ENCODE data around the gene HIPK2. TPM values are rescaled to one million over a fixed set of nuclear protein-coding genes. Genes with fewer than 3 reads are reported as not detected.

HIPK2 gene
- total and polyA plus RNA-seq, 10 of the 15 experiments (the other 5 are each of a cell fraction or from before 2014, with no cell fraction given), result 1.7 to 39.0 (median 9.4) TPM

DNA sequence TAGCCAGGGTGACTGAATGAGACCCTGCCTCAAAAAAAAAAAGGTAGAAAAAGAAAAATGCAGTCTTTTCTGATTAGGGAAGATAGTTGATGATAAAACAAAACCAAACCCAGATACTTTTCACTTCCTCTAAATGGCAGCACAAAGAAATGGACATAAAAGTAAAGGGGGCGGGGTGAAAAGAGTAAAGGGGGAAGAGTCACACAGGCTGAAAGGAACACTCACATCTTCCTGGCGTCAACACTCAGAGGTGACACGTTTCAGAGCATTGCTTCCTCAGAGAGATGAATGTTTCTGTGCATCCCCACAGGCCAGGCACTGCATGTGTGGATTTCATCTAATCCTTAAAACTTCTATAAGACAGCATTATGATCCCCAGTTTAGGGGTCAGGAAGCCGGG, 81.2 kb downstream of the HIPK2 start (continued):
- TF ChIP-seq, protein P1, sequence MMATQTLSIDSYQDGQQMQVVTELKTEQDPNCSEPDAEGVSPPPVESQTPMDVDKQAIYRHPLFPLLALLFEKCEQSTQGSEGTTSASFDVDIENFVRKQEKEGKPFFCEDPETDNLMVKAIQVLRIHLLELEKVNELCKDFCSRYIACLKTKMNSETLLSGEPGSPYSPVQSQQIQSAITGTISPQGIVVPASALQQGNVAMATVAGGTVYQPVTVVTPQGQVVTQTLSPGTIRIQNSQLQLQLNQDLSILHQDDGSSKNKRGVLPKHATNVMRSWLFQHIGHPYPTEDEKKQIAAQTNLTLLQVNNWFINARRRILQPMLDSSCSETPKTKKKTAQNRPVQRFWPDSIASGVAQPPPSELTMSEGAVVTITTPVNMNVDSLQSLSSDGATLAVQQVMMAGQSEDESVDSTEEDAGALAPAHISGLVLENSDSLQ (IDR thresholded peaks at IDR 0.05), result 0 out of 2 replicates have a peak, but pooled peaks have one; percentile 23
- TF ChIP-seq IRF4 (IDR thresholded peaks at IDR 0.05; ENCODE audit: low read depth, low read length) (0 out of 2 replicates have a peak, but pooled peaks have one; percentile 36), FOXM1 (IDR thresholded peaks at IDR 0.05; ENCODE audit: low read depth, low read length) (no peak), ZNF384 (IDR thresholded peaks at IDR 0.05; ENCODE audit: borderline replicate concordance, low read depth, low read length) (peak; percentile 20; the same call in 1 of the 2 replicates), RFX5 (IDR thresholded peaks at IDR 0.05; ENCODE audit: low read depth, low read length) (no peak), MTA2 (IDR thresholded peaks at IDR 0.05; ENCODE audit: low read depth) (peak; percentile 59; the same call in 1 of the 2 replicates), SMC3 (IDR thresholded peaks at IDR 0.05; ENCODE audit: borderline replicate concordance, low read length) (0 out of 2 replicates have a peak, but pooled peaks have one; percentile 5), BHLHE40 (IDR thresholded peaks at IDR 0.05; ENCODE audit: borderline replicate concordance in 1 of 2, low read depth in 2 of 2, low read length in 1 of 2) (peak in 1 of 2 experiments; percentile 41; a peak in 1 of 4 replicates), JUND (IDR thresholded peaks at IDR 0.05; ENCODE audit: low read depth, low read length) (no peak), SPI1 (IDR thresholded peaks at IDR 0.05; ENCODE audit: borderline replicate concordance, insufficient read depth, low read depth, low read length) (peak; percentile 91), PAX5 (IDR thresholded peaks at IDR 0.05; ENCODE audit: borderline replicate concordance, low read depth, low read length) (peak; percentile 11; the same call in 1 of the 2 replicates), IKZF2 (IDR thresholded peaks at IDR 0.05) (peak; percentile 69 to 72; a peak in 3 of 4 replicates), ZNF622 (IDR thresholded peaks at IDR 0.05) (no peak)
- TF ChIP-seq, protein P2, sequence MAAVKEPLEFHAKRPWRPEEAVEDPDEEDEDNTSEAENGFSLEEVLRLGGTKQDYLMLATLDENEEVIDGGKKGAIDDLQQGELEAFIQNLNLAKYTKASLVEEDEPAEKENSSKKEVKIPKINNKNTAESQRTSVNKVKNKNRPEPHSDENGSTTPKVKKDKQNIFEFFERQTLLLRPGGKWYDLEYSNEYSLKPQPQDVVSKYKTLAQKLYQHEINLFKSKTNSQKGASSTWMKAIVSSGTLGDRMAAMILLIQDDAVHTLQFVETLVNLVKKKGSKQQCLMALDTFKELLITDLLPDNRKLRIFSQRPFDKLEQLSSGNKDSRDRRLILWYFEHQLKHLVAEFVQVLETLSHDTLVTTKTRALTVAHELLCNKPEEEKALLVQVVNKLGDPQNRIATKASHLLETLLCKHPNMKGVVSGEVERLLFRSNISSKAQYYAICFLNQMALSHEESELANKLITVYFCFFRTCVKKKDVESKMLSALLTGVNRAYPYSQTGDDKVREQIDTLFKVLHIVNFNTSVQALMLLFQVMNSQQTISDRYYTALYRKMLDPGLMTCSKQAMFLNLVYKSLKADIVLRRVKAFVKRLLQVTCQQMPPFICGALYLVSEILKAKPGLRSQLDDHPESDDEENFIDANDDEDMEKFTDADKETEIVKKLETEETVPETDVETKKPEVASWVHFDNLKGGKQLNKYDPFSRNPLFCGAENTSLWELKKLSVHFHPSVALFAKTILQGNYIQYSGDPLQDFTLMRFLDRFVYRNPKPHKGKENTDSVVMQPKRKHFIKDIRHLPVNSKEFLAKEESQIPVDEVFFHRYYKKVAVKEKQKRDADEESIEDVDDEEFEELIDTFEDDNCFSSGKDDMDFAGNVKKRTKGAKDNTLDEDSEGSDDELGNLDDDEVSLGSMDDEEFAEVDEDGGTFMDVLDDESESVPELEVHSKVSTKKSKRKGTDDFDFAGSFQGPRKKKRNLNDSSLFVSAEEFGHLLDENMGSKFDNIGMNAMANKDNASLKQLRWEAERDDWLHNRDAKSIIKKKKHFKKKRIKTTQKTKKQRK (IDR thresholded peaks at IDR 0.05; ENCODE audit: low read depth, low read length), result no peak
- TF ChIP-seq, protein P3, sequence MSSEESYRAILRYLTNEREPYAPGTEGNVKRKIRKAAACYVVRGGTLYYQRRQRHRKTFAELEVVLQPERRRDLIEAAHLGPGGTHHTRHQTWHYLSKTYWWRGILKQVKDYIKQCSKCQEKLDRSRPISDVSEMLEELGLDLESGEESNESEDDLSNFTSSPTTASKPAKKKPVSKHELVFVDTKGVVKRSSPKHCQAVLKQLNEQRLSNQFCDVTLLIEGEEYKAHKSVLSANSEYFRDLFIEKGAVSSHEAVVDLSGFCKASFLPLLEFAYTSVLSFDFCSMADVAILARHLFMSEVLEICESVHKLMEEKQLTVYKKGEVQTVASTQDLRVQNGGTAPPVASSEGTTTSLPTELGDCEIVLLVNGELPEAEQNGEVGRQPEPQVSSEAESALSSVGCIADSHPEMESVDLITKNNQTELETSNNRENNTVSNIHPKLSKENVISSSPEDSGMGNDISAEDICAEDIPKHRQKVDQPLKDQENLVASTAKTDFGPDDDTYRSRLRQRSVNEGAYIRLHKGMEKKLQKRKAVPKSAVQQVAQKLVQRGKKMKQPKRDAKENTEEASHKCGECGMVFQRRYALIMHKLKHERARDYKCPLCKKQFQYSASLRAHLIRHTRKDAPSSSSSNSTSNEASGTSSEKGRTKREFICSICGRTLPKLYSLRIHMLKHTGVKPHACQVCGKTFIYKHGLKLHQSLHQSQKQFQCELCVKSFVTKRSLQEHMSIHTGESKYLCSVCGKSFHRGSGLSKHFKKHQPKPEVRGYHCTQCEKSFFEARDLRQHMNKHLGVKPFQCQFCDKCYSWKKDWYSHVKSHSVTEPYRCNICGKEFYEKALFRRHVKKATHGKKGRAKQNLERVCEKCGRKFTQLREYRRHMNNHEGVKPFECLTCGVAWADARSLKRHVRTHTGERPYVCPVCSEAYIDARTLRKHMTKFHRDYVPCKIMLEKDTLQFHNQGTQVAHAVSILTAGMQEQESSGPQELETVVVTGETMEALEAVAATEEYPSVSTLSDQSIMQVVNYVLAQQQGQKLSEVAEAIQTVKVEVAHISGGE (CRISPR knock-in tag; IDR thresholded peaks at IDR 0.05), result no peak
- TF ChIP-seq, protein P4, sequence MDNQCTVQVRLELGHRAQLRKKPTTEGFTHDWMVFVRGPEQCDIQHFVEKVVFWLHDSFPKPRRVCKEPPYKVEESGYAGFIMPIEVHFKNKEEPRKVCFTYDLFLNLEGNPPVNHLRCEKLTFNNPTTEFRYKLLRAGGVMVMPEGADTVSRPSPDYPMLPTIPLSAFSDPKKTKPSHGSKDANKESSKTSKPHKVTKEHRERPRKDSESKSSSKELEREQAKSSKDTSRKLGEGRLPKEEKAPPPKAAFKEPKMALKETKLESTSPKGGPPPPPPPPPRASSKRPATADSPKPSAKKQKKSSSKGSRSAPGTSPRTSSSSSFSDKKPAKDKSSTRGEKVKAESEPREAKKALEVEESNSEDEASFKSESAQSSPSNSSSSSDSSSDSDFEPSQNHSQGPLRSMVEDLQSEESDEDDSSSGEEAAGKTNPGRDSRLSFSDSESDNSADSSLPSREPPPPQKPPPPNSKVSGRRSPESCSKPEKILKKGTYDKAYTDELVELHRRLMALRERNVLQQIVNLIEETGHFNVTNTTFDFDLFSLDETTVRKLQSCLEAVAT (IDR thresholded peaks at IDR 0.05), result 0 out of 2 replicates have a peak, but pooled peaks have one; percentile 39

Data from GM12878 (cell line).